ENCODE data around the gene GPR65. TPM values are rescaled to one million over a fixed set of nuclear protein-coding genes. Genes with fewer than 3 reads are reported as not detected.

GPR65 gene
- total RNA-seq, 4 donors from 2014 or later, result 0.13 to 0.20 (median 0.17) TPM

GRCh38 chr14:88004506-88005036 lies 364 bp upstream of the GPR65 start:
- Histone ChIP-seq H3K9me3 (no peaks in the 10 kb centered on the region), H3K4me3 (peak overlapping the region in 1 of 4 donors; percentile 28), H3K4me1 (no peaks in the 10 kb centered on the region), H3K27ac (no peak overlapping the region), H3K36me3 (no peaks in the 10 kb centered on the region), H3K27me3 (no peaks in the 10 kb centered on the region)
- TF ChIP-seq POLR2A (IDR thresholded peaks at IDR 0.05) (no peak), CTCF (IDR thresholded peaks at IDR 0.05 in 4 of 5, conservative IDR thresholded peaks at IDR 0.05 in 1 of 5) (no peak)
- ATAC-seq (no peak), DNase-seq (no peak)
- intact Hi-C loops (cut with DNase I; ENCODE audit: low total_unique reads) (no loop called here), in situ Hi-C loops (cut with MboI; ENCODE audit: low sequenced_read_pairs in 4 of 4) (loop anchor here in 1 of 4 donors (25.0 kb wide), 1 partner anchor 383 kb away; the partner anchor contains the start of gene SPATA7)

- no peak overlapping the region for H3K27ac ChIP-seq
- intact Hi-C loops (cut with DNase I; ENCODE audit: low total_unique reads), result no loop called here
- TF ChIP-seq POLR2A (IDR thresholded peaks at IDR 0.05) (peak in 1 of 2 donors; percentile 15), CTCF (IDR thresholded peaks at IDR 0.05 in 4 of 5, conservative IDR thresholded peaks at IDR 0.05 in 1 of 5) (no peak)
- H3K27me3 ChIP-seq, result no peaks in the 10 kb centered on the region
- no peak overlapping the region for H3K4me3 ChIP-seq
- in situ Hi-C loops (cut with MboI; ENCODE audit: low sequenced_read_pairs in 4 of 4), result loop anchor here in 1 of 4 donors (25.0 kb wide), 1 partner anchor 381 kb away; the partner anchor contains the start of gene SPATA7
- H3K4me1 ChIP-seq, result no peaks in the 10 kb centered on the region
- H3K36me3 ChIP-seq, result no peaks in the 10 kb centered on the region
- no peak for ATAC-seq
- H3K9me3 ChIP-seq, result no peaks in the 10 kb centered on the region
- peak in 1 of 2 donors; percentile 14 for DNase-seq
Measured at GRCh38 chr14:88005978-88006851, 1.3 kb downstream of the GPR65 start.

GRCh38 chr14:88007608-88008007 lies 2.7 kb downstream of the GPR65 start:
- no peak for ATAC-seq
- Histone ChIP-seq H3K36me3 (no peaks in the 10 kb centered on the region), H3K9me3 (no peaks in the 10 kb centered on the region), H3K4me1 (no peaks in the 10 kb centered on the region), H3K4me3 (no peak overlapping the region), H3K27me3 (no peaks in the 10 kb centered on the region), H3K27ac (no peak overlapping the region)
- intact Hi-C loops (cut with DNase I; ENCODE audit: low total_unique reads), result no loop called here
- no peak for TF ChIP-seq CTCF (IDR thresholded peaks at IDR 0.05 in 4 of 5, conservative IDR thresholded peaks at IDR 0.05 in 1 of 5)
- TF ChIP-seq POLR2A (IDR thresholded peaks at IDR 0.05), result no peak
- in situ Hi-C loops (cut with MboI; ENCODE audit: low sequenced_read_pairs in 4 of 4), result loop anchor here in 1 of 4 donors (25.0 kb wide), 1 partner anchor 380 kb away; the partner anchor contains the start of gene SPATA7
- DNase-seq, result no peak

GRCh38 chr14:88008039-88008742 lies 3.3 kb downstream of the GPR65 start:
- intact Hi-C loops (cut with DNase I; ENCODE audit: low total_unique reads), result no loop called here
- TF ChIP-seq POLR2A (IDR thresholded peaks at IDR 0.05) (no peak), CTCF (IDR thresholded peaks at IDR 0.05 in 4 of 5, conservative IDR thresholded peaks at IDR 0.05 in 1 of 5) (no peak)
- no peak overlapping the region for H3K4me3 ChIP-seq
- H3K27me3 ChIP-seq, result no peaks in the 10 kb centered on the region
- ATAC-seq (no peak), DNase-seq (no peak)
- H3K27ac ChIP-seq, result no peak overlapping the region
- H3K36me3 ChIP-seq, result no peaks in the 10 kb centered on the region
- no peaks in the 10 kb centered on the region for H3K4me1 ChIP-seq
- H3K9me3 ChIP-seq, result no peaks in the 10 kb centered on the region
- in situ Hi-C loops (cut with MboI; ENCODE audit: low sequenced_read_pairs in 4 of 4), result loop anchor here in 1 of 4 donors (25.0 kb wide), 1 partner anchor 379 kb away; the partner anchor contains the start of gene SPATA7
